ENCODE measurements around the gene ODAM. TPM values are rescaled to one million over a fixed set of nuclear protein-coding genes. Genes with fewer than 3 reads are reported as not detected.

Gene ODAM
- total RNA-seq, 1 donor from 2014 or later = not detected

DNA sequence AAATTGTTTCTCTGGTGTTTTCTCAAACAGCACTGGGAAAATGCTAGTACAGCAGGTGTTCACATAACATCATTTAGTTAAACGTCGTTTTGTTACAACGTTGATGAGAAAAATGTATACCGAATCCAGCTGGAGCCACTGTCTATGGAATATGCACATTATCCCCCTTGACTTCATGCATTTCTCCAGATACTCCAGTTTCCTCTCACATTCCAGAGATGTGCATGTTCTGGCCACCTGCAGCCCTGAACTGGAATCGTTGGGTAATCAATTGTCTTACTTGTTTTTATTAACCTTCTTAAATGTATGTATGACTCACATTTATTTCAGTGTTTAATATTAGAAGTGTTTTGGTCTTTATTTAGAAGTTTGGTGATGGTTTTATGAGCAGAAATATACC, 18.4 kb upstream of the ODAM start:
- DNase-seq = no peak
- intact Hi-C loops (cut with micrococcal nuclease) = no loop called here
- TF ChIP-seq, protein P1, sequence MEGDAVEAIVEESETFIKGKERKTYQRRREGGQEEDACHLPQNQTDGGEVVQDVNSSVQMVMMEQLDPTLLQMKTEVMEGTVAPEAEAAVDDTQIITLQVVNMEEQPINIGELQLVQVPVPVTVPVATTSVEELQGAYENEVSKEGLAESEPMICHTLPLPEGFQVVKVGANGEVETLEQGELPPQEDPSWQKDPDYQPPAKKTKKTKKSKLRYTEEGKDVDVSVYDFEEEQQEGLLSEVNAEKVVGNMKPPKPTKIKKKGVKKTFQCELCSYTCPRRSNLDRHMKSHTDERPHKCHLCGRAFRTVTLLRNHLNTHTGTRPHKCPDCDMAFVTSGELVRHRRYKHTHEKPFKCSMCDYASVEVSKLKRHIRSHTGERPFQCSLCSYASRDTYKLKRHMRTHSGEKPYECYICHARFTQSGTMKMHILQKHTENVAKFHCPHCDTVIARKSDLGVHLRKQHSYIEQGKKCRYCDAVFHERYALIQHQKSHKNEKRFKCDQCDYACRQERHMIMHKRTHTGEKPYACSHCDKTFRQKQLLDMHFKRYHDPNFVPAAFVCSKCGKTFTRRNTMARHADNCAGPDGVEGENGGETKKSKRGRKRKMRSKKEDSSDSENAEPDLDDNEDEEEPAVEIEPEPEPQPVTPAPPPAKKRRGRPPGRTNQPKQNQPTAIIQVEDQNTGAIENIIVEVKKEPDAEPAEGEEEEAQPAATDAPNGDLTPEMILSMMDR (IDR thresholded peaks at IDR 0.05; ENCODE audit: borderline replicate concordance) = no peak
- Histone ChIP-seq H3K36me3 (no peaks in the 10 kb centered on the region), H3K27ac (replicated peaks) (no peak overlapping the region), H3K4me1 (no peaks in the 10 kb centered on the region), H3K9me3 (replicated peaks) (no peaks in the 10 kb centered on the region), H3K27me3 (ENCODE audit: low read depth) (no peaks in the 10 kb centered on the region), H3K4me3 (no peak overlapping the region)

DNA sequence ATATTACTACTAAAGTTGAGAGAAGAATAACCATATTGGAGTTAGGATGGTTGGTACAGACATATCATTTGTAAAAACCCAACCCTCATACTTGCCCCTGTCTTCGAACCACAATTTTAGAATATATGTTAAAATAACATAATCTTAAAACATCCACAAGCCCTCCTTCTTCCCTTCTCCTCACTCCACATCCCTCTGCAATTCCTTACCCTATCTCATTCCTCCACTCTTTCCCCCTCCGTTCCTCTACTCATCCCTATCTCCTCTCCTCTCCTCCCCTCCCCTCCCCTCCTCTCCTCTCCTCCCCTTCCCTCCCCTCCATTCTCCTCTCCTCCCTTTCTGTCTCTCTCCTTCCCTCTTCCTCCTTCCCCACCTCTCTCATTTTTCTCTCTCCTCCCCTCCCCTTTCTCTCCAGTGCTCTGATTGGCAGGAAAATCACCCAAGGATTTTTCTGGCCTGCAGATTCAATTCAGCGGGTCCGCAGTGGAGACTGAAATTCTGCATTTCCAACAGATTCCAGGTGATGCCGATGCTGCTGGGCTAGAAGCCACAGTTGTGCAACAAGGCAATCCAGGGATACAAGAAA, 17.4 kb upstream of the ODAM start:
- H3K36me3 ChIP-seq = no peaks in the 10 kb centered on the region
- H3K4me1 ChIP-seq = no peaks in the 10 kb centered on the region
- no peak overlapping the region for H3K27ac ChIP-seq (replicated peaks)
- no peaks in the 10 kb centered on the region for H3K27me3 ChIP-seq (ENCODE audit: low read depth)
- DNase-seq = no peak
- intact Hi-C loops (cut with micrococcal nuclease) = no loop called here
- TF ChIP-seq, protein P1 (IDR thresholded peaks at IDR 0.05; ENCODE audit: borderline replicate concordance) = no peak
- H3K9me3 ChIP-seq (replicated peaks) = no peaks in the 10 kb centered on the region
- H3K4me3 ChIP-seq = no peak overlapping the region

DNA sequence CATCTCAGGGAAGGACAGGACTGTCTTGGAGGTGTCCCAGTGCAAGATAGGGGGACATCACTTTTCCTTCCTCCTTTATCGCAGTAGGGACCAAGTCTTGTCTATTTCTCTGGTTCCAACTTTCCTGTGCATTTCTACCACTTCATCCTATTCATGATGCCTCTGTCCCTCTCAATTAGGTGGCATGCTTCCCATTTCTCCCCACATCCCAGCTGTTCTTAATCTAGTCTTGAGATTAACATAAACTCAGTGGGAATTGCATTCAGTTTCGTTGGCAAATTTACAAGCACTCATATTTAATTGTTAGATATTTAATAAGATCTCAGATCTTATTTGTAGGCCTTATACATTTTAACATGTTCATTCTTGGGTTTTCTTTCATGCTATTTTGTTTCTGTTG, 15.7 kb upstream of the ODAM start:
- Histone ChIP-seq H3K4me1 (no peaks in the 10 kb centered on the region), H3K4me3 (no peak overlapping the region), H3K27me3 (ENCODE audit: low read depth) (no peaks in the 10 kb centered on the region), H3K36me3 (no peaks in the 10 kb centered on the region), H3K27ac (replicated peaks) (no peak overlapping the region), H3K9me3 (replicated peaks) (no peaks in the 10 kb centered on the region)
- TF ChIP-seq, protein P1 (IDR thresholded peaks at IDR 0.05; ENCODE audit: borderline replicate concordance) = no peak
- intact Hi-C loops (cut with micrococcal nuclease) = no loop called here
- no peak for DNase-seq

DNA sequence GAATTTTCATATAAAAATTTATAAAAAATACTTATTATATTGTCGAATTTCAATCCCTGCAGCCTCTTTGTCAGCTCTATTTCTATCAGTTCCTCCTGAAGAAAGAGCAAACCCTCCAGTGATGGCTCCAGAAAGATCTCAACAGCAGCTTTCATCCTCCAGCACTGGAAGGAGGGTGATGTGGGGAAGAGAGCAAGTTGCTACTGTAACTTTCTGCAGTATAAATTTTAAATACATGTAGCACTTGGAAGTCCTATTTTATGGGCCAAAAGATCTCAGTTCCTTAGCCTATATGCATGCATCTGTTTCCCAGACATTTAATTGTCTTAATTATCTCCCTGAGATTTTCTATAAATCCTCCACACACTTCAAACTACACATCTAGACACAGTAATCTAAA, 13.7 kb upstream of the ODAM start:
- no peak overlapping the region for H3K4me3 ChIP-seq
- intact Hi-C loops (cut with micrococcal nuclease) = no loop called here
- H3K27ac ChIP-seq (replicated peaks) = no peak overlapping the region
- no peaks in the 10 kb centered on the region for H3K9me3 ChIP-seq (replicated peaks)
- H3K36me3 ChIP-seq = no peaks in the 10 kb centered on the region
- no peak for DNase-seq
- no peaks in the 10 kb centered on the region for H3K27me3 ChIP-seq (ENCODE audit: low read depth)
- TF ChIP-seq, protein P1 (IDR thresholded peaks at IDR 0.05; ENCODE audit: borderline replicate concordance) = no peak
- no peaks in the 10 kb centered on the region for H3K4me1 ChIP-seq

DNA sequence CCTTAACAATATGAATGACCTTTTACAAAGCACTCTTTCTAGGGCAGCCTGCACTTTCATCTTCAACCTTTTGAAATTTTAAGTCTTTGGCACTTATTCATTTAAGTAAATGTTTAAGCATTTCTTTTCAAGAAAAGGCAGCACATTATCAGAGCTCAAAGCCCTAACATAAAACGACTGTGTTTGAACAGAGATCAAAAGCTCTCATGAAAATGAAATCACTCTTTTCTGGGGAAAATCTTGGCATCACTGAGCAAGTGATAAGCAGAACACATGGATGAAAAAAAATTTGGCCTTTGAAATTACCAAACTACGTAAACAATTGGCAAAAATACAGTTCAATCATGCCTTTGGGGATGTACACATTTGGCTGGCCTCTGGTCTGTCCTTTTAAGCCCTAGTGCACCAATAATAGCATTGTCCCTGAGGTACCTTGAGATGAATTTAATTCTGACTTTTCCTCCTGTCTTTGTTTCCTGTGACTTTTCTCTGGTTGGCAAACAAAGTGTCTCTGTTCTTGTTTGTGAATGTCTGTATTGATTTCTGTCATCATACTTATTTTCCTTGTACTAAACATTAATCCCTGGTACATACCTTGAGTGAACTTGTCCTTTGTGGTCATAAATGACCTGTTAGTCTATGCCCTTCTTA, 12.9 kb upstream of the ODAM start:
- no peak for DNase-seq
- H3K9me3 ChIP-seq (replicated peaks) = no peaks in the 10 kb centered on the region
- no peaks in the 10 kb centered on the region for H3K36me3 ChIP-seq
- intact Hi-C loops (cut with micrococcal nuclease) = no loop called here
- no peaks in the 10 kb centered on the region for H3K4me1 ChIP-seq
- no peak overlapping the region for H3K27ac ChIP-seq (replicated peaks)
- TF ChIP-seq, protein P1 (IDR thresholded peaks at IDR 0.05; ENCODE audit: borderline replicate concordance) = no peak
- H3K4me3 ChIP-seq = no peak overlapping the region
- no peaks in the 10 kb centered on the region for H3K27me3 ChIP-seq (ENCODE audit: low read depth)

Measured in left ventricle myocardium inferior (tissue), 1 donor.